Stimulated activated CD8-positive, alpha-beta memory T cell treated with anti-CD3 and anti-CD28 coated beads, Interleukin-2, amount 100 ng/mL, for 48 hours (primary cell): ENCODE measurements around the gene NPR1.

Experiments
- DNase-seq, 2 donors: peaks; one replicate each; pipeline ENCODE4 v3.0.0-alpha.2; 2020; ENCODE audit warnings: low read depth in 2 of 2

NPR1 gene

DNA sequence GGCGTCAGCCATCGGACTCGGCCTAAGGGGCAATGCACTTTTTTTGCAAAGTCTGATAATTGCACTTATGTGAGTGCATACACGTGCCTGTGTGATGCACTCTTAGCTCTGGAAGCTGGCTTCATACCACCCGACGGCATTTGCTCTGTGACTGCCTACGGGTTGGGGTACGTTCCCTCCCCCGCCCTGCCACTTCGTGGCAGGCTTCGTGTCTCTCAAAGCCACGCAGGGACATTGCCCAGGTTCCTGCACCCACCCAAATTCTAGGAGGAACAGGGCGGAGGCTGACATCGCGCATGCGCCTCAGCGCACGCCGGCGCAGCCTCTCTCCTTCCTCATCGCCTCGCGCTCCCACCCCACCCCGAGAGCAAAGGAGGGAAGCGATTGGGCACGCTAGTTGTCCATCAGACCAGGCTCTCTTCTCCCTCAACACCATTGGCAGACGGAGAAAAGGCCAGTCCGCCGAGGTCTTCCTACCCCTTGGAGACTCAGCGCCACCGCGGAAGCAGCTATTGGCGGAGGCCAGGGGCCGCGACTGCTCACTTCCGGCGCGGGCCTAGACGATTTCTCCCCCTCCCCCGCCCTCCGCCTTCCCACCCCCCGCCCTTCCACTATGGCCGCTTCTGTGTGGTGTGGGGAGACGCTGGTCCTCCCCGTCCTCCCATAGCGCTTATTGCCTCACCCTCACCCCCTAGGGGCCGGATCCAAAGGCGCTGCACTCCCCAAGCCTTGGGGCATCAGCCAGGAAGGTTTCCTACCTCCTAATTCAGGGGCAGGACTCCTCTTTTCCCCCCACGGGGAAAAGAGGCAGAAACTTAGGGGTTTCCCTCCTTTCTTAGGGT, 49.2 kb downstream of the NPR1 start, which contains the start of gene INTS3:
Gene INTS3 (plus strand): TSS at position 588 of the 842 bp plus-strand sequence. CDS start 585 bp downstream, outside the sequence.
- peak; percentile 94 to 99 for DNase-seq

DNA sequence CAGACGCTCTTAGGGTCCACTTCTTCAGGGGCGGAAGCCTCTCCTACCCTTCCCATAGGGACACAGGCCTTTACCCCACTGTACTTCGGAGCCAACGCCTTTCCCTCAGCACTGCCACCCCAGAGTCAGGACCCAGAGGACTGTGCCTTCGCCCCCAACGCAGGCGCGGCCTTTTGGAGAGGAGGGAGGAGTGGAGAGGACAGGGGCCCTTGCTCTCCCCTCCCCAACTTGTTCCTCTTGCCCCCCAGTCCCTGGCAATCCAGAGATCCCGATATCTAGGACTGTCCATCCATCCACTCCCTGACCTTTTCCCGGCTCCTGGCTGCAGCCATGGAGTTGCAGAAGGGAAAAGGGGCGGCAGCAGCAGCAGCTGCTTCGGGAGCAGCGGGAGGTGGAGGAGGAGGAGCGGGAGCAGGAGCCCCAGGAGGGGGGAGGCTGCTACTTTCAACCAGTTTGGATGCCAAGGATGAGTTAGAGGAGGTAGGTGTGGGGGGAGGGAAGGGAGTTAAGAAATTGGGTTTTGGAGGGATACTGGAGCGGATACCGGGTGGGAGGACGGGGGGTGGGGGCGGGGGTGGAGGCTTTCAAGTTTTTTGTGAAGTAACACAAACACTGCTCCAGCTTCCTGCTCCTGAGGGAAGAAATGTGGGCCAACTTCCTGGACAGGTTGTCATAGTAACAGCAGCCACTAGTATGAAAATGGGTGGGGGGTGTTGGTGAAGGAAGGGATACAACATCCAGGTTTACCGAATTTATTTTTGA, 50.0 kb downstream of the NPR1 start:
- DNase-seq, result peak; percentile 12 to 13

DNA sequence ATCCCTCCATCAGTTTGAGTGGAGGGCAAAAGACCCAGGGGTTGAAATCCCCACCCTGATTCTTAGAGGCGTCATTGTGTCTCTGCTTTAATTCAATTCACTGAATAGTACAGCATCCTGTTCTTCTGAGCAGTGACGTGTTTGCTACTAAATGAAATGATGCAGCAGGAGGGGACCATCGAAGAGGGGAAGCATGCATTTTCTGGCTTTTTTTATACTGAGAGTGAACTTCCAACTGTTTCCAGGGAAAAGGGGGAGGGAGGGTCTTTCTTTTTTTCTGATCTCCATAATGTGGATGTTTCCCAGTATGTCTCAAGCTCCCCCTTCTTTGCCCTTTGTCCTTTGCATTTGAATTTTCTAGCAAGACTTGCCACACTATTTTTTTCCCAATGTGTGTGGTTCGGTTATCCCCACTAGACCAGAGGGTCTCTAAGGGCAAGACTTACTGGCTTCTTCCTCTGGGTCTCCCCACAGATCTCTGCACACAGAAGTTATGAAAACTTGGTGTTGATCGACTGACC, 52.0 kb downstream of the NPR1 start:
- no peak for DNase-seq

GRCh38 chr1:153733970-153734369, 55.5 kb downstream of the NPR1 start:
- no peak for DNase-seq

- no peak for DNase-seq
Observed at GRCh38 chr1:153734396-153735089, 56.1 kb downstream of the NPR1 start.

DNA sequence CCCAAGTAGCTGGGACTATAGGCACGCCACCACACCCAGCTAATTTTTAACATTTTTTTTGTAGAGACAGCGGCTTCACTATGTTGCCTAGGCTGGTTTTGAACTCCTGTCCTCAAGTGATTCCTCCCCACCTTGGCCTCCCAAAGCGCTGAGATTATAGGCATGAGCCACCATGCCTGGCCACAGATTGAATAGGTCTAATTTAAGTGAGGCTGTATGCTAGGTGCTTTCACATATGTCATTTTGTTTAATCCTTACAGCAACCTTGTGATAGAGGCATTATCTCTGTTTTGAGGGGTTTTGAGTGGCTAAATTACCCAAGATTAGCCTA, 56.6 kb downstream of the NPR1 start:
- no peak for DNase-seq

GRCh38 chr1:153741986-153742385, 63.5 kb downstream of the NPR1 start:
- DNase-seq, result no peak

- DNase-seq, result no peak
Observed at GRCh38 chr1:153742411-153743142, 64.1 kb downstream of the NPR1 start.
